WTC11 (cell line): ENCODE data around the gene SFT2D3. TPM values are rescaled to one million over a fixed set of nuclear protein-coding genes. Genes with fewer than 3 reads are reported as not detected.

ENCODE experiments used
- ATAC-seq: fragments of 200-7000 bp; cut with Tn5 transposase; 2 replicates; pipeline ENCODE4 v1.10.0; 2021; ENCODE audit warnings: mild to moderate bottlenecking, moderate library complexity
- CTCF ChIA-PET: fragments of 300-600 bp; sonication (Branson Sonifier 250); formaldehyde crosslinking; loops from one replicate; lab custom pipeline; 2021; ENCODE audit warnings: antibody characterized with exemption; lab: Charles Lee
- POLR2A ChIA-PET: fragments of 350-600 bp; sonication (Branson Sonifier 250); formaldehyde crosslinking; loops from one replicate; lab custom pipeline; 2021; ENCODE audit warnings: antibody characterized with exemption; lab: Charles Lee
- DNase-seq: peaks from one replicate; pipeline ENCODE4 v3.0.0; 2021; ENCODE audit warnings: low spot score
- H3K27ac Mint-ChIP-seq: 2 replicates; pipeline ENCODE4 v1.8.0; 2021; ENCODE audit warnings: mixed read lengths
- H3K27me3 Mint-ChIP-seq: 2 replicates; pipeline ENCODE4 v1.8.0; 2021; ENCODE audit warnings: low read depth, mild to moderate bottlenecking, moderate library complexity, mixed read lengths
- H3K36me3 Mint-ChIP-seq: 2 replicates; pipeline ENCODE4 v1.8.0; 2021; ENCODE audit warnings: mixed read lengths
- H3K4me1 Mint-ChIP-seq: 2 replicates; pipeline ENCODE4 v1.8.0; 2022; ENCODE audit warnings: mixed read lengths
- H3K4me3 Mint-ChIP-seq: 2 replicates; pipeline ENCODE4 v1.8.0; 2021; ENCODE audit warnings: mild to moderate bottlenecking, moderate library complexity, mixed read lengths
- H3K9me3 Mint-ChIP-seq: 2 replicates; pipeline ENCODE4 v1.8.0; 2021; ENCODE audit warnings: mixed read lengths
- ELF4 ChIP-seq: sonication (generic); formaldehyde crosslinking; IDR thresholded peaks from 2 replicates; pipeline ENCODE4 v1.8.1; 2022; ENCODE audit warnings: low read depth, mild to moderate bottlenecking, moderate library complexity, missing genetic modification reagents
- ETV6 ChIP-seq: sonication (generic); formaldehyde crosslinking; IDR thresholded peaks from 2 replicates; pipeline ENCODE4 v1.8.1; 2022; ENCODE audit warnings: mild to moderate bottlenecking, missing genetic modification reagents
- NR2C2 ChIP-seq: sonication (generic); formaldehyde crosslinking; IDR thresholded peaks from 2 replicates; pipeline ENCODE4 v1.8.0; 2022; ENCODE audit warnings: mild to moderate bottlenecking, missing genetic modification reagents
- SP1 ChIP-seq: sonication (generic); formaldehyde crosslinking; conservative IDR thresholded peaks from 2 replicates; pipeline ENCODE4 v1.8.1; 2022; ENCODE audit warnings: missing genetic modification reagents
- ZNF396 ChIP-seq: fragments of 250-450 bp; sonication (Bioruptor Pico); IDR thresholded peaks from 2 replicates; pipeline ENCODE4 v1.8.0; 2021; ENCODE audit warnings: mild to moderate bottlenecking, moderate library complexity, borderline replicate concordance
- ZNF423 ChIP-seq: fragments of 250-450 bp; sonication (Bioruptor Pico); IDR thresholded peaks from 2 replicates; pipeline ENCODE4 v2.1.2; 2022; ENCODE audit warnings: mild to moderate bottlenecking, moderate library complexity
- total RNA-seq: library from RNA; stranded (reverse); gene quantifications from 3 replicates; pipeline ENCODE4 v1.2.3, GENCODE V29; 2021
- TF ChIP-seq, protein P1 (sequence below): fragments of 250-450 bp; sonication (Bioruptor Pico); IDR thresholded peaks from 2 replicates; pipeline ENCODE4 v1.9.0; 2021; ENCODE audit warnings: mild to moderate bottlenecking
- TF ChIP-seq, protein P2 (sequence below): fragments of 250-450 bp; sonication (Bioruptor Pico); IDR thresholded peaks from 2 replicates; pipeline ENCODE4 v2.1.2; 2022; ENCODE audit warnings: mild to moderate bottlenecking, moderate library complexity
- TF ChIP-seq, protein P3 (sequence below): sonication (generic); formaldehyde crosslinking; IDR thresholded peaks from 2 replicates; pipeline ENCODE4 v1.8.1; 2023; ENCODE audit warnings: mild to moderate bottlenecking, moderate library complexity, missing genetic modification reagents
- TF ChIP-seq, protein P4 (sequence below): sonication (generic); formaldehyde crosslinking; IDR thresholded peaks from 2 replicates; pipeline ENCODE4 v1.8.0; 2022; ENCODE audit warnings: mild to moderate bottlenecking, missing genetic modification reagents
- TF ChIP-seq, protein P5 (sequence below): sonication (generic); formaldehyde crosslinking; IDR thresholded peaks from 2 replicates; pipeline ENCODE4 v1.8.1; 2023; ENCODE audit warnings: mild to moderate bottlenecking, missing genetic modification reagents
- TF ChIP-seq, protein P6 (sequence below): fragments of 250-450 bp; sonication (Bioruptor Pico); conservative IDR thresholded peaks from 2 replicates; pipeline ENCODE4 v1.9.0; 2021; ENCODE audit warnings: mild to moderate bottlenecking
- TF ChIP-seq, protein P7 (sequence below): fragments of 250-450 bp; sonication (Bioruptor Pico); IDR thresholded peaks from 2 replicates; pipeline ENCODE4 v1.8.0; 2021; ENCODE audit warnings: mild to moderate bottlenecking

The SFT2D3 gene
- total RNA-seq, 1 experiment from 2014 or later: 10.5 TPM

DNA sequence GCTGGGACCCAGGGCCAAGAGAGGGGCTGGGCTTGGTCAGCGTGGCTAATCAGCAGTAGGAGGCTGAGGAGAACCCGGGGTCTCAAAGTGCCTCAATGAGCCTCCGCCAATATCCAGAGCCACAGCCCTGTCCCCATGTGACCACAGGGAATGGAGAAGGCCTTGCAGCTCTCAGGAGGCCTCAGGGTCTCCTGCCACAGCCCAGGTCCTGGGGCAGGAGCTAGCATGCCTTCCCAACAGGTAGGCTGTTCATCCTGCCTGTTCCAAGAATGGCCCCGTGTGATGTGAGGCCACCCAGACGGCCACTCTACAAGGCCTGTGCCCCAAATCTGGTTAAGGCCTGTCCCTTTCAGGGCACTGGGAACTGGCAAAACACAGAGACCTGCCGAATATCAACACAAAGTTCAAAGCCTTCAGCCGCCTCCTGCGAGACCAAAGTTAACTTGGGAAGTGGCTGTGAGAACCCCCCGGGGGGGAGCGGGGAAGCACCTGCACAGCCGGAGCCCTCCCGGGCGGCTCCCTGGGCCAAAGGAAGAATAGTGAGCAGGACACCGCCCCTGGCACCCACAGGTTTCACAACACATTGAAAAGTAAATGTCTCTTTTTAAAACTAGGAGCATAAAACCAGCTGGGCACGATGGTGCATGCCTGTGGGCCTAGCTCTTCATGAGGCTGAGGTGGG, 21.5 kb upstream of the SFT2D3 start:
- peaks cover 35% of the 10 kb centered on the region for H3K27me3 Mint-ChIP-seq
- CTCF ChIA-PET: interaction anchor here (1.0 to 2.2 kb wide), 4 partner anchors 16 to 89 kb away, joined by 3 to 11 read pairs (median 8); no protein-coding TSS in a partner anchor
- H3K36me3 Mint-ChIP-seq: no peaks in the 10 kb centered on the region
- ATAC-seq: no peak
- peaks cover 6% of the 10 kb centered on the region for H3K4me1 Mint-ChIP-seq
- no peaks in the 10 kb centered on the region for H3K9me3 Mint-ChIP-seq
- POLR2A ChIA-PET: no interaction called here
- no peak overlapping the region for H3K4me3 Mint-ChIP-seq
- H3K27ac Mint-ChIP-seq: no peak overlapping the region
- no peak for DNase-seq
- no peak for TF ChIP-seq ELF4 (CRISPR knock-in tag)
- TF ChIP-seq, protein P1, sequence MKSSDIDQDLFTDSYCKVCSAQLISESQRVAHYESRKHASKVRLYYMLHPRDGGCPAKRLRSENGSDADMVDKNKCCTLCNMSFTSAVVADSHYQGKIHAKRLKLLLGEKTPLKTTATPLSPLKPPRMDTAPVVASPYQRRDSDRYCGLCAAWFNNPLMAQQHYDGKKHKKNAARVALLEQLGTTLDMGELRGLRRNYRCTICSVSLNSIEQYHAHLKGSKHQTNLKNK: no peak

DNA sequence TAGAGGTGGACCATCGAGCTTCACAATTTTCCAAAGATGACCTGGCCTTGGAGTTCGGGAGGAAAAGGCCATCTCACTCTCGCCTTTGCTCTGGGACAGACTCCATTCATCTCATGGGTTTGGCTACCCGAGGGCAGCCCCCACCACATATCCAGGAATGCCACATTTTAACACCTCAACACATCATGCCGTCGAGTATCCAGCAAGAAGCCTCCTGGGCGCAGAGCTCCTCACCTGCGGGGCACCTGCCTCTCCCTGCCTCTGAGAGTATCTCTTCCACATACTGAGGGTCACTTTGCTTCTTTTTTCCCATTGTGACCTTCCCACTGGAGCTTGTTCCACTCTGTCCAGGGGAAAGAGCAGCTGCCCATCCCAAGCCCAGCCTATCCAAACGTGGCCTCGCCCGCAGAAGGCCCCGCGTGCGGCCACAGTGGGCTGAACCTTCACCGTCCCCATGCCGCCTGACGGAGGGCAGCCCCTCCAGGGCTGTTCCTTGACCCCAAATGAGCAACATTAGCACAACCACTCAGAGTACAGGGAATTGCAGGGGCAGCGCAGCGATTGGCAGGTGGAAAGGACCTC, 20.5 kb upstream of the SFT2D3 start:
- CTCF ChIA-PET: interaction anchor here (1.0 to 2.2 kb wide), 4 partner anchors 15 to 90 kb away, joined by 3 to 11 read pairs (median 8); no protein-coding TSS in a partner anchor

More for the DNA sequence above, 20.5 kb upstream of the SFT2D3 start:
- H3K36me3 Mint-ChIP-seq: no peaks in the 10 kb centered on the region
- H3K27ac Mint-ChIP-seq: no peak overlapping the region
- peaks cover 29% of the 10 kb centered on the region for H3K27me3 Mint-ChIP-seq
- H3K4me3 Mint-ChIP-seq: no peak overlapping the region
- POLR2A ChIA-PET: interaction anchor here (0.7 kb wide), 1 partner anchor 739 kb away, joined by 3 read pairs; no protein-coding TSS in a partner anchor
- DNase-seq (no peak), ATAC-seq (no peak; the same call in 1 of the 2 replicates)
- H3K9me3 Mint-ChIP-seq: no peaks in the 10 kb centered on the region
- peaks cover 4% of the 10 kb centered on the region for H3K4me1 Mint-ChIP-seq
- TF ChIP-seq, protein P2, sequence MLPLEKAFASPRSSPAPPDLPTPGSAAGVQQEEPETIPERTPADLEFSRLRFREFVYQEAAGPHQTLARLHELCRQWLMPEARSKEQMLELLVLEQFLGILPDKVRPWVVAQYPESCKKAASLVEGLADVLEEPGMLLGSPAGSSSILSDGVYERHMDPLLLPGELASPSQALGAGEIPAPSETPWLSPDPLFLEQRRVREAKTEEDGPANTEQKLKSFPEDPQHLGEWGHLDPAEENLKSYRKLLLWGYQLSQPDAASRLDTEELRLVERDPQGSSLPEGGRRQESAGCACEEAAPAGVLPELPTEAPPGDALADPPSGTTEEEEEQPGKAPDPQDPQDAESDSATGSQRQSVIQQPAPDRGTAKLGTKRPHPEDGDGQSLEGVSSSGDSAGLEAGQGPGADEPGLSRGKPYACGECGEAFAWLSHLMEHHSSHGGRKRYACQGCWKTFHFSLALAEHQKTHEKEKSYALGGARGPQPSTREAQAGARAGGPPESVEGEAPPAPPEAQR: no peak
- TF ChIP-seq ETV6 (CRISPR knock-in tag): no peak
- TF ChIP-seq ZNF423 (CRISPR knock-in tag): no peak
- TF ChIP-seq, protein P3, sequence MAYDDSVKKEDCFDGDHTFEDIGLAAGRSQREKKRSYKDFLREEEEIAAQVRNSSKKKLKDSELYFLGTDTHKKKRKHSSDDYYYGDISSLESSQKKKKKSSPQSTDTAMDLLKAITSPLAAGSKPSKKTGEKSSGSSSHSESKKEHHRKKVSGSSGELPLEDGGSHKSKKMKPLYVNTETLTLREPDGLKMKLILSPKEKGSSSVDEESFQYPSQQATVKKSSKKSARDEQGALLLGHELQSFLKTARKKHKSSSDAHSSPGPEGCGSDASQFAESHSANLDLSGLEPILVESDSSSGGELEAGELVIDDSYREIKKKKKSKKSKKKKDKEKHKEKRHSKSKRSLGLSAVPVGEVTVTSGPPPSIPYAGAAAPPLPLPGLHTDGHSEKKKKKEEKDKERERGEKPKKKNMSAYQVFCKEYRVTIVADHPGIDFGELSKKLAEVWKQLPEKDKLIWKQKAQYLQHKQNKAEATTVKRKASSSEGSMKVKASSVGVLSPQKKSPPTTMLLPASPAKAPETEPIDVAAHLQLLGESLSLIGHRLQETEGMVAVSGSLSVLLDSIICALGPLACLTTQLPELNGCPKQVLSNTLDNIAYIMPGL (CRISPR knock-in tag): no peak
- no peak for TF ChIP-seq NR2C2
- no peak for TF ChIP-seq SP1
- TF ChIP-seq, protein P4, sequence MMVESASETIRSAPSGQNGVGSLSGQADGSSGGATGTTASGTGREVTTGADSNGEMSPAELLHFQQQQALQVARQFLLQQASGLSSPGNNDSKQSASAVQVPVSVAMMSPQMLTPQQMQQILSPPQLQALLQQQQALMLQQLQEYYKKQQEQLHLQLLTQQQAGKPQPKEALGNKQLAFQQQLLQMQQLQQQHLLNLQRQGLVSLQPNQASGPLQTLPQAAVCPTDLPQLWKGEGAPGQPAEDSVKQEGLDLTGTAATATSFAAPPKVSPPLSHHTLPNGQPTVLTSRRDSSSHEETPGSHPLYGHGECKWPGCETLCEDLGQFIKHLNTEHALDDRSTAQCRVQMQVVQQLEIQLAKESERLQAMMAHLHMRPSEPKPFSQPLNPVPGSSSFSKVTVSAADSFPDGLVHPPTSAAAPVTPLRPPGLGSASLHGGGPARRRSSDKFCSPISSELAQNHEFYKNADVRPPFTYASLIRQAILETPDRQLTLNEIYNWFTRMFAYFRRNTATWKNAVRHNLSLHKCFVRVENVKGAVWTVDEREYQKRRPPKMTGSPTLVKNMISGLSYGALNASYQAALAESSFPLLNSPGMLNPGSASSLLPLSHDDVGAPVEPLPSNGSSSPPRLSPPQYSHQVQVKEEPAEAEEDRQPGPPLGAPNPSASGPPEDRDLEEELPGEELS (CRISPR knock-in tag): no peak
- TF ChIP-seq, protein P5, sequence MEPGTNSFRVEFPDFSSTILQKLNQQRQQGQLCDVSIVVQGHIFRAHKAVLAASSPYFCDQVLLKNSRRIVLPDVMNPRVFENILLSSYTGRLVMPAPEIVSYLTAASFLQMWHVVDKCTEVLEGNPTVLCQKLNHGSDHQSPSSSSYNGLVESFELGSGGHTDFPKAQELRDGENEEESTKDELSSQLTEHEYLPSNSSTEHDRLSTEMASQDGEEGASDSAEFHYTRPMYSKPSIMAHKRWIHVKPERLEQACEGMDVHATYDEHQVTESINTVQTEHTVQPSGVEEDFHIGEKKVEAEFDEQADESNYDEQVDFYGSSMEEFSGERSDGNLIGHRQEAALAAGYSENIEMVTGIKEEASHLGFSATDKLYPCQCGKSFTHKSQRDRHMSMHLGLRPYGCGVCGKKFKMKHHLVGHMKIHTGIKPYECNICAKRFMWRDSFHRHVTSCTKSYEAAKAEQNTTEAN (CRISPR knock-in tag): no peak
- TF ChIP-seq, protein P6, sequence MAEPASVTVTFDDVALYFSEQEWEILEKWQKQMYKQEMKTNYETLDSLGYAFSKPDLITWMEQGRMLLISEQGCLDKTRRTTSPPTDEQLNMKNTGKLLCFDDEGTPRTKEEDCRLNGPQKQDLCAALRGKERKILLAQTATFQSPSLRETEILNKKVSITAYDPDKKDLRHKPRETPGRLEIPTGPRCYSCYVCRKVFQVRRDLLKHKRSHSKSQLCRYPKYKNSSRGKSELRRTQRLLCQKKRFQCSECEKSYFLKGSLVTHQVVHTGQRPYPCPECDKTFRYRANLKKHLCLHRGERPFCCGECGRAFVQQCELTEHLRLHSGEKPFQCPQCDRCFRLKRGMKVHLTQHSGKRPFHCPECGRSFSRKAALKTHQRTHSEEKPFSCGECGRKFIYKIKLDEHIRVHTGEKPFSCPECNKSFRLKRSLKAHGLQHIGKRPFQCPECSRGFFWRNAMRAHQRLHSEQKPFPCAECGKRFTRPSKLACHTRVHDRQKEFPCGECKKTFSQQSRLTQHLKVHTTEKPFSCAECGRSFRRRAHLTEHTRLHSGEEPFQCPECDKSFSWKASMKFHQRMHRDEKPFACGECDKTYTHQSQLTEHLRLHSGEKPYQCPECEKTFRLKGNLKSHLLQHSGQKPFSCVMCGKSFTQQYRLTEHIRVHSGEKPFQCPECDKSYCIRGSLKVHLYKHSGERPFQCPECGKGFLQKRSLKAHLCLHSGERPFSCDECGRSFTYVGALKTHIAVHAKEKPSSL (CRISPR knock-in tag): no peak
- TF ChIP-seq, protein P7, sequence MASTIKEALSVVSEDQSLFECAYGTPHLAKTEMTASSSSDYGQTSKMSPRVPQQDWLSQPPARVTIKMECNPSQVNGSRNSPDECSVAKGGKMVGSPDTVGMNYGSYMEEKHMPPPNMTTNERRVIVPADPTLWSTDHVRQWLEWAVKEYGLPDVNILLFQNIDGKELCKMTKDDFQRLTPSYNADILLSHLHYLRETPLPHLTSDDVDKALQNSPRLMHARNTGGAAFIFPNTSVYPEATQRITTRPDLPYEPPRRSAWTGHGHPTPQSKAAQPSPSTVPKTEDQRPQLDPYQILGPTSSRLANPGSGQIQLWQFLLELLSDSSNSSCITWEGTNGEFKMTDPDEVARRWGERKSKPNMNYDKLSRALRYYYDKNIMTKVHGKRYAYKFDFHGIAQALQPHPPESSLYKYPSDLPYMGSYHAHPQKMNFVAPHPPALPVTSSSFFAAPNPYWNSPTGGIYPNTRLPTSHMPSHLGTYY: no peak
- no peak for TF ChIP-seq ZNF396 (CRISPR knock-in tag)
